ENCODE data around the gene C5orf63.
"Not testable (repeated sequence)": the region's sequence is repeated elsewhere in the genome, so short reads cannot be mapped to it uniquely, and the experiment has no call there.

Gene C5orf63

DNA sequence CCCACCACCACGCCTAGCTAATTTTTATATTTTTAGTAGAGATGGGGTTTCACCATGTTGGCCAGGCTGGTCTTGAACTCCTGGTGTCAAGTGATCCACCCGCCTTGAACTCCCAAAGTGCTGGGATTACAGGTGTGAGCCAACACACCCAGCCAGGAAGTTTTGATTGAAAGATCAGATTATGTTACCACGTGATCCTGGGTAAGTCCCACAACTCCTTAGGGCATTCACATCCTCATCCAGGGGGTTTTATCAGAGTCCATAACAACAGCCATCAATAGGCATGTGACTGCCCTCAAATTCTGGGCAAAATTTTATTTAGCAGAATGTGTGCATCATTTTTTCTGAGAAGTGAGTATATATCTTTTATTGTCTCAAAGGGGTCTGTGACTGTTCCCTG is 68.0 kb downstream of the C5orf63 start:
- not testable (repeated sequence) for DNase-seq

DNA sequence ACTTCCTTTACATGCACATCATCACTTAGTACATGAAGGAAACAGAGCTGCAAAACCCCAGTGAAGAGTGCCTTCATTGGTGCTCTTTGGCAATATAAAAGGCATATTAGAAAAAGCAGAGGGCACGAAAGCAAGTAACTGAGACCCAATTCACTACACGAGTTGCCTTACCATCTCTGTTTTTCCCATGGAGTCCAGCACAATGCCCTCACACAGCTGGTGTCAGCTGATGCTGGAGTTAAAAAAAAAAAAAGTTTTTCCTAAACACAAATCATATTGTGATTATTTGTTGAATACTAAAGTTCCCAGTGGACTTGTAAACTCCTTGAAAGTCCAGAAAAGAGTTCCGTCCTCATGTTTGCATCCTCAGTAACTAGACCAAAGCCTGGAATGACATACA is 68.6 kb downstream of the C5orf63 start:
- DNase-seq: no peak

DNA sequence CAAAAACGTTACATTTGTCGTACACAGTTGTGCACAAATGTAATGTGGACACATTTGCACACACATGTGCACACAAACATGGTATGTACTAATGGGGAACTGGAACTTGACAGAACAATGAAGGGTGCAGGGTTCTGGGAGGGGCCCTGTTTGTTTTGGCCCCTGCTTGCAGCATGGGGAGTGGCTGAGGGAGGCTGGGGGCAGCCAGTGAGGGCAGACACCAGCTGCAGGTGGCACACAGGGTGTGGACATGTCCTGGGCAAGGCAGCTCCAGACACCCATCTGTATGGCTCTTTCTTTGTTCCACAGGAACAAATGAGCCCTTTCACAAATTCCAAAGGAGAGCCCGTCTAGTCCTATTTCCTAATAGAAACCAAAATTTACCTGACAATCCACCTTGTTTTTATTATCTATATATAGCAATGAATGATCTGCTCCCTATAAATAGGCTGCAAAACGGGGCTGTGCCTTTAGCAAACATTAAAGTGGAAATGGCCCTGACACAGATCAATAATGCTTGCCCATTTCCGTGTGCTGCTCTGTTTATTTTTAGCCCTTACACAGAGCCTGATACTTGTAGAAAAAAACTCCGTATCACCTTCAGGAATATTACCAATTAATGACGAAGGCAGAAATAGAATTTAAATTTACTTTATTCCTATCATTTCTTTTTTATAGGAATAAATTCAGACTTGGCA is 69.4 kb downstream of the C5orf63 start:
- no peak for DNase-seq

DNA sequence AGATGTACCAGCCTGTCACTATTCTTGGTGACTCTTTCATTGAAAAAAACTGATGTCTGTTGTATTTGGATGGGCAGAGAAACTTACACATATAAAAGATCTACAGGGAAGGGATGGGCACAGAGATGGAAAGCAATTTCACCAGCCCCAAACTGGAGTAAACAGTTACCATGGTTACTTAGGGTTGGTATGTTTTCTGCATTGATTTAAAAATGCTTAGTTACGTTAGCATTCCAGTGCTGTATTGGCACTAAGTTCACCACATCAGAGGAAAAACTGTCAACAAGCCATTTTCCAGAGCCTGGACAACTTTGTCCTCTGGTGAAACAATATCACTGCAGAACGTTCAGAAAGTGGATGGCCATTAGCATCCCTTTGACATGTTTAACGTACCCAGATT is 70.9 kb downstream of the C5orf63 start:
- no peak for DNase-seq

DNA sequence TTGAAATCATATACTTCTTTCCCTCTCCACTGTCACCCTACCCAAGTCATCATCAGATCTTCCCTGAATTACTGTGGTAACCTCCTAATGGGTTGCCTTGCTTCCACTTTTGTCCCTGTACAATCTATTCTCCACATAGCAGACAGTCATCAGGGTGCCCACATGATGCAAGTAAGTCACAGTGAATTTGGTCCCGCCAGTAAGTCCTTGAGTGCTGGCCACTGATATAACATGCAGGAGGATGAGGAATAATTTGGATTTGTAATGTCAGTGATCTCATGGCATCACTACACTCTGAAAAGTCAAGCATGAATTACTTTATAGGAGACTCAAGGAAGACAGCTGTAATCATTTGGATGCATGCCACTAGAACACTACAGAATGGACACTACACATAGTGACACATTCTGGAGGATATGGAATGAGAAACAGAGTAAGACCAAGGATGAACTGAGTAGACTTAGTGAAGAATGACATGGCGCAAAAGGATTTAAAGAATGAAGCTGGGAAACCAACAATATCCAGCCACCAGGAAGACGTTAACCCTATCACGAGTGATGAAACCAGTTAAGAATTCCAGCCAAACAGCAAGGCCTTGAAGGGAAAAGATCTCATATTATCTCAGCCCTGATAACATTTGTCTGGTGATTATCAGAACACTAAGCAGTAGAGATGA is 71.5 kb downstream of the C5orf63 start:
- no peak for DNase-seq
